HepG2 (cell line): ENCODE measurements around the gene WDR47. TPM values are rescaled to one million over a fixed set of nuclear protein-coding genes. Genes with fewer than 3 reads are reported as not detected.

Experiments
- CREBL2 ChIP-seq: sonication (generic); formaldehyde crosslinking; IDR thresholded peaks from 2 replicates; pipeline ENCODE4 v1.8.1; 2023; ENCODE audit warnings: missing genetic modification reagents, mild to moderate bottlenecking, borderline replicate concordance
- ELF4 ChIP-seq: sonication (generic); formaldehyde crosslinking; IDR thresholded peaks from 2 replicates; pipeline ENCODE4 v1.5.0; 2020; ENCODE audit warnings: missing genetic modification reagents, mild to moderate bottlenecking, moderate library complexity, borderline replicate concordance
- IRF2 ChIP-seq: IDR thresholded peaks from 2 replicates; pipeline ENCODE4 v1.6.1; 2018; ENCODE audit warnings: missing genetic modification reagents, missing compliant biosample characterization
- KDM6A ChIP-seq: IDR thresholded peaks from 2 replicates; pipeline ENCODE4 v1.6.1; 2016; ENCODE audit warnings: low read depth
- LCORL ChIP-seq, 2 experiments: fragments of 450-650 bp in 1 of 2; sonication (generic) in 1 of 2; formaldehyde crosslinking in 1 of 2; IDR thresholded peaks; 2 replicates each; pipeline versions ENCODE4 v1.5.0 to v1.6.1; 2017 to 2020; ENCODE audit warnings: antibody characterized with exemption in 1 of 2, missing genetic modification reagents in 1 of 2
- MAF1 ChIP-seq: sonication (generic); formaldehyde crosslinking; IDR thresholded peaks from 2 replicates; pipeline ENCODE4 v1.5.0; 2020; ENCODE audit warnings: missing genetic modification reagents, borderline replicate concordance
- PAF1 ChIP-seq: IDR thresholded peaks from 2 replicates; pipeline ENCODE4 v1.6.1; 2016; ENCODE audit warnings: missing genetic modification reagents, missing compliant biosample characterization
- RFXAP ChIP-seq: sonication (generic); formaldehyde crosslinking; IDR thresholded peaks from 2 replicates; pipeline ENCODE4 v1.4.0; 2020; ENCODE audit warnings: missing genetic modification reagents, borderline replicate concordance
- SNAPC2 ChIP-seq: sonication (generic); formaldehyde crosslinking; IDR thresholded peaks from 2 replicates; pipeline ENCODE4 v1.8.1; 2022; ENCODE audit warnings: mild to moderate bottlenecking, missing genetic modification reagents
- SPEN ChIP-seq: sonication (generic); formaldehyde crosslinking; IDR thresholded peaks from 2 replicates; pipeline ENCODE4 v1.5.1; 2020; ENCODE audit warnings: low read depth, mild to moderate bottlenecking, missing genetic modification reagents
- TSC22D2 ChIP-seq: sonication (generic); formaldehyde crosslinking; IDR thresholded peaks from 2 replicates; pipeline ENCODE4 v1.5.1; 2020; ENCODE audit warnings: missing genetic modification reagents, mild to moderate bottlenecking, borderline replicate concordance
- ZEB1 ChIP-seq: IDR thresholded peaks from 2 replicates; pipeline ENCODE4 v1.6.1; 2012; ENCODE audit warnings: mild to moderate bottlenecking, low read depth, inconsistent platforms; ENCODE audit not compliant: insufficient replicate concordance
- ZFP36L1 ChIP-seq: sonication (generic); formaldehyde crosslinking; IDR thresholded peaks from 2 replicates; pipeline ENCODE4 v1.8.0; 2022; ENCODE audit warnings: mild to moderate bottlenecking, missing genetic modification reagents, moderate library complexity
- ZHX2 ChIP-seq, 2 experiments: sonication (generic) in 1 of 2; formaldehyde crosslinking in 1 of 2; IDR thresholded peaks; 2 replicates each; pipeline versions ENCODE4 v1.6.1 to v1.9.0; 2014 to 2022; ENCODE audit warnings: antibody characterized with exemption in 1 of 2, borderline replicate concordance in 1 of 2, inconsistent platforms in 1 of 2, low read depth in 1 of 2, missing genetic modification reagents in 1 of 2
- ZNF232 ChIP-seq: sonication (generic); formaldehyde crosslinking; IDR thresholded peaks from 2 replicates; pipeline ENCODE4 v1.4.0; 2020; ENCODE audit warnings: missing genetic modification reagents, borderline replicate concordance
- ZNF251 ChIP-seq: sonication (generic); formaldehyde crosslinking; IDR thresholded peaks from 2 replicates; pipeline ENCODE4 v1.9.0; 2021; ENCODE audit warnings: mild to moderate bottlenecking, missing genetic modification reagents
- ZNF354B ChIP-seq: sonication (generic); formaldehyde crosslinking; IDR thresholded peaks from 2 replicates; pipeline ENCODE4 v1.8.0; 2022; ENCODE audit warnings: mild to moderate bottlenecking, missing genetic modification reagents
- ZNF570 ChIP-seq: sonication (generic); formaldehyde crosslinking; IDR thresholded peaks from 2 replicates; pipeline ENCODE4 v1.4.0; 2020; ENCODE audit warnings: mild to moderate bottlenecking, missing genetic modification reagents, borderline replicate concordance
- ZNF709 ChIP-seq: sonication (generic); formaldehyde crosslinking; IDR thresholded peaks from 2 replicates; pipeline ENCODE4 v1.5.0; 2020; ENCODE audit warnings: mild to moderate bottlenecking, missing genetic modification reagents
- ZNF713 ChIP-seq: sonication (generic); formaldehyde crosslinking; IDR thresholded peaks from 2 replicates; pipeline ENCODE4 v1.4.0; 2020; ENCODE audit warnings: mild to moderate bottlenecking, missing genetic modification reagents
- ZNF816 ChIP-seq: sonication (generic); formaldehyde crosslinking; IDR thresholded peaks from 2 replicates; pipeline ENCODE4 v1.8.0; 2022; ENCODE audit warnings: missing genetic modification reagents, mild to moderate bottlenecking, borderline replicate concordance
- ZNF839 ChIP-seq: sonication (generic); formaldehyde crosslinking; IDR thresholded peaks from 2 replicates; pipeline ENCODE4 v1.4.0; 2020; ENCODE audit warnings: missing genetic modification reagents, mild to moderate bottlenecking, borderline replicate concordance
- ZNF850 ChIP-seq: sonication (generic); formaldehyde crosslinking; conservative IDR thresholded peaks from 2 replicates; pipeline ENCODE4 v1.9.0; 2021; ENCODE audit warnings: mild to moderate bottlenecking, missing genetic modification reagents
- ZSCAN29 ChIP-seq: sonication (generic); formaldehyde crosslinking; conservative IDR thresholded peaks from 2 replicates; pipeline ENCODE4 v1.4.0; 2020; ENCODE audit warnings: mild to moderate bottlenecking, missing genetic modification reagents
- polyA plus RNA-seq, 8 experiments: library from polyadenylated mRNA; depleted of rRNA in 3 of 8; stranded (reverse) in 7 of 8; unstranded in 1 of 8; fragments of >200 nt; fragmentation: Illumina TruSeq in 4 of 8; extraction: Trizol in 4 of 8; gene quantifications; 2 replicates each; pipeline versions ENCODE4 v1.2.1 to v1.2.3, GENCODE V29; 2011 to 2016; ENCODE audit warnings: low read depth in 4 of 8, missing spikeins in 1 of 8, mixed read lengths in 1 of 8; ENCODE audit not compliant: insufficient read depth in 1 of 8
- total RNA-seq, 5 experiments: library from RNA; depleted of rRNA; stranded (reverse); fragments of >200 nt; fragmentation: Illumina TruSeq; extraction: Trizol; gene quantifications; 2 replicates each; pipeline ENCODE4 v1.2.3, GENCODE V29; 2016; ENCODE audit warnings: low read depth in 1 of 5

WDR47 gene
- total and polyA plus RNA-seq, 2 of the 13 experiments (the other 11 are each of a cell fraction or from before 2014, with no cell fraction given) = 4.3 to 5.9 TPM

- TF ChIP-seq CREBL2 (CRISPR knock-in tag) (no peak), ZNF354B (no peak), ZNF816 (CRISPR knock-in tag) (no peak), ZNF709 (CRISPR knock-in tag) (no peak), SPEN (CRISPR knock-in tag) (peak; percentile 77), ELF4 (peak; percentile 33; the same call in 1 of the 2 replicates), IRF2 (CRISPR knock-in tag) (peak; percentile 40; the same call in 1 of the 2 replicates), RFXAP (no peak; the same call in 1 of the 2 replicates), ZNF570 (CRISPR knock-in tag) (no peak), ZNF850 (CRISPR knock-in tag) (no peak), ZNF232 (CRISPR knock-in tag) (no peak), ZSCAN29 (no peak), ZHX2 (IDR thresholded peaks at IDR 0.05; ENCODE audit: low read depth) (no peak), ZHX2 (CRISPR knock-in tag; IDR thresholded peaks at IDR 0.05; ENCODE audit: borderline replicate concordance) (no peak), ZFP36L1 (no peak), ZEB1 (no peak), MAF1 (CRISPR knock-in tag) (no peak), ZNF251 (CRISPR knock-in tag) (no peak), PAF1 (no peak), TSC22D2 (CRISPR knock-in tag) (no peak; the same call in 1 of the 2 replicates), ZNF713 (CRISPR knock-in tag) (no peak), ZNF839 (no peak), SNAPC2 (CRISPR knock-in tag) (0 out of 2 replicates have a peak, but pooled peaks have one; percentile 20), LCORL (IDR thresholded peaks at IDR 0.05) (no peak), LCORL (CRISPR knock-in tag; IDR thresholded peaks at IDR 0.05) (peak; percentile 45; the same call in 1 of the 2 replicates), KDM6A (CRISPR knock-in tag) (no peak)
Measured at GRCh38 chr1:109041621-109042468, at the start of gene WDR47 (continued).
